Pancreas (tissue), 10 donors: ENCODE data around the gene SPACDR. TPM values are rescaled to one million over a fixed set of nuclear protein-coding genes. Genes with fewer than 3 reads are reported as not detected.

Source experiments
- ATAC-seq, 4 donors: fragments of 200-7000 bp; cut with Tn5 transposase; one replicate each; pipeline versions ENCODE4 v1.8.0 to v1.9.1; 2020; ENCODE audit warnings: mild to moderate bottlenecking in 4 of 4, moderate library complexity in 4 of 4
- DNase-seq, 6 donors: peaks; one replicate each; pipeline ENCODE4 v3.0.0-alpha.2; 2020
- FAIRE-seq: peaks from 2 replicates; lab custom pipeline; 2012; peaks lifted over from hg19 to GRCh38; lab: Jason Lieb, UNC
- H3K27ac ChIP-seq, 4 donors: fragments of 200-600 bp; sonication (generic); 1 replicate in 3 of 4; 2 replicates in 1 of 4; pipeline versions ENCODE4 v1.5.0 to v1.8.0; 2020
- H3K27me3 ChIP-seq, 4 donors: fragments of 200-600 bp; one replicate each; pipeline ENCODE4 v1.8.0; 2021
- H3K36me3 ChIP-seq, 3 donors: fragments of 200-600 bp; sonication (generic) in 1 of 3; one replicate each; pipeline versions ENCODE4 v1.5.0 to v1.8.0; 2020 to 2021
- H3K4me1 ChIP-seq, 3 donors: fragments of 200-600 bp; one replicate each; pipeline ENCODE4 v1.8.0; 2021
- H3K4me3 ChIP-seq, 4 donors: fragments of 200-600 bp; sonication (generic) in 2 of 4; one replicate each; pipeline versions ENCODE4 v1.5.0 to v1.8.0; 2020 to 2021
- H3K9me3 ChIP-seq, 4 donors: fragments of 200-600 bp; one replicate each; pipeline ENCODE4 v1.8.0; 2021
- WGBS, 2 donors: extraction: QIAGEN DNeasy Blood & Tissue Kit; methylation state at CpG; one replicate each; pipeline ENCODE4 v1.1.7; 2013; 5-methylcytosine and 5-hydroxymethylcytosine counted together
- intact Hi-C, 3 donors: fragments of 100-400 bp; cut with DNase I; formaldehyde crosslinking; loops; one replicate each; pipeline versions ENCODE4 v1.11.1 to v1.14.2; 2022
- polyA plus RNA-seq, 2 donors: library from polyadenylated mRNA; stranded (reverse); fragments of 200-250 nt; gene quantifications; one replicate each; pipeline ENCODE4 v1.2.3, GENCODE V29; 2013
- total RNA-seq, 6 donors: library from RNA; stranded (reverse); fragmentation: NEBNext Ultra II Directional in 4 of 6; extraction: Animal tissue kit (Norgen Biotek cat#: 25700) in 4 of 6; gene quantifications; one replicate each; pipeline versions ENCODE4 v1.2.1 to v1.2.4, GENCODE V29; 2021 to 2023
- TF ChIP-seq, protein P1 (sequence below), 4 donors: fragments of 200-600 bp; sonication (generic) in 3 of 4; IDR thresholded peaks; one replicate each; pipeline versions ENCODE4 v1.5.0 to v1.8.0; 2021; ENCODE audit warnings: antibody characterized with exemption in 4 of 4
- donor health status: healthy with polysubstance abuse.
- donor health status: DM: no; HTN: no; CAD: no; lungs with moderate emphysema.
- donor health status: DM: no; HTN: no; CAD: no.
- donor health status: control.
- donor health status: control.
- donor health status: Bipolar disorder and iron deficiency.
- donor health status: DM: yes; HTN: yes; CAD: no.
- donor health status: DM: no; HTN: no; CAD: no.
- donor health status: DM: no; HTN: no; CAD: no.
- donor health status: DM: yes; HTN: yes; CAD: no.

Gene SPACDR
- total and polyA plus RNA-seq, 8 donors = 0.24 to 0.68 (median 0.31) TPM; not detected in 4

DNA sequence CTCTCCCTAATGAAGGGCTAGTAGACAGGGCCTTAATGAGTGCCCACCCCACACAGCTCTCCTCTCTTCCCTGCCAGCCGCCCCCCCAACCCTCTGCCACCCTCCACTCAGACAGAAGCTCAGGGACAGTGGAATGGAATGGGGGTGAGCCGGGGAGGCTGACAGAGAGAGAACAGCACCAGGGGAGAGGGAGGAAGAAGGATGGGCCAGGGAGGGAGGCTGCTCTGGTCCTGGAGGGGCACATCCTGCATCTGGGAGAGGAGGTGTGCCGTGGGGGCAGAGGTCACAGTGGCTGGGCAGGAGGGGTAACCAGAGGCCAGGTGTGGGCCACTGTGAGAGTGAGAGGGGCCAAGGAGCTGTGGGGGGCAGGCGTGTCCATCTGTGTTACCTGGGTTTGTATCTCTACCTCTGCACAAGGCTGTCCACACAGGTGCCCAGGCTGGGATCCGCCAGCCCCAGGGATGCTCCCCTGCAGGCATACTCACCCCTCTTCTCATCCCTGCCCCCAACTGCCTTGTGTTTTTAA, 22.1 kb upstream of the SPACDR start:
- TF ChIP-seq, protein P1, sequence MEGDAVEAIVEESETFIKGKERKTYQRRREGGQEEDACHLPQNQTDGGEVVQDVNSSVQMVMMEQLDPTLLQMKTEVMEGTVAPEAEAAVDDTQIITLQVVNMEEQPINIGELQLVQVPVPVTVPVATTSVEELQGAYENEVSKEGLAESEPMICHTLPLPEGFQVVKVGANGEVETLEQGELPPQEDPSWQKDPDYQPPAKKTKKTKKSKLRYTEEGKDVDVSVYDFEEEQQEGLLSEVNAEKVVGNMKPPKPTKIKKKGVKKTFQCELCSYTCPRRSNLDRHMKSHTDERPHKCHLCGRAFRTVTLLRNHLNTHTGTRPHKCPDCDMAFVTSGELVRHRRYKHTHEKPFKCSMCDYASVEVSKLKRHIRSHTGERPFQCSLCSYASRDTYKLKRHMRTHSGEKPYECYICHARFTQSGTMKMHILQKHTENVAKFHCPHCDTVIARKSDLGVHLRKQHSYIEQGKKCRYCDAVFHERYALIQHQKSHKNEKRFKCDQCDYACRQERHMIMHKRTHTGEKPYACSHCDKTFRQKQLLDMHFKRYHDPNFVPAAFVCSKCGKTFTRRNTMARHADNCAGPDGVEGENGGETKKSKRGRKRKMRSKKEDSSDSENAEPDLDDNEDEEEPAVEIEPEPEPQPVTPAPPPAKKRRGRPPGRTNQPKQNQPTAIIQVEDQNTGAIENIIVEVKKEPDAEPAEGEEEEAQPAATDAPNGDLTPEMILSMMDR (IDR thresholded peaks at IDR 0.05) = no peak
- H3K27me3 ChIP-seq = no peaks in the 10 kb centered on the region
- intact Hi-C loops = loop anchor here in 1 of 3 donors (10.0 kb wide), 1 partner anchor 49 kb away; the partner anchor contains the start of gene AGFG2
- no peak for DNase-seq
- WGBS, 2 donors = 79 to 90% methylated on average over 4 to 5 of the region's 5 CpGs
- no peaks in the 10 kb centered on the region for H3K36me3 ChIP-seq
- H3K4me3 ChIP-seq = no peak overlapping the region
- H3K9me3 ChIP-seq = no peaks in the 10 kb centered on the region
- H3K4me1 ChIP-seq = peaks cover 0 to 4% (median 0%) of the 10 kb centered on the region in 3 donors
- no peak for ATAC-seq
- H3K27ac ChIP-seq = no peak overlapping the region
- no peak for FAIRE-seq

DNA sequence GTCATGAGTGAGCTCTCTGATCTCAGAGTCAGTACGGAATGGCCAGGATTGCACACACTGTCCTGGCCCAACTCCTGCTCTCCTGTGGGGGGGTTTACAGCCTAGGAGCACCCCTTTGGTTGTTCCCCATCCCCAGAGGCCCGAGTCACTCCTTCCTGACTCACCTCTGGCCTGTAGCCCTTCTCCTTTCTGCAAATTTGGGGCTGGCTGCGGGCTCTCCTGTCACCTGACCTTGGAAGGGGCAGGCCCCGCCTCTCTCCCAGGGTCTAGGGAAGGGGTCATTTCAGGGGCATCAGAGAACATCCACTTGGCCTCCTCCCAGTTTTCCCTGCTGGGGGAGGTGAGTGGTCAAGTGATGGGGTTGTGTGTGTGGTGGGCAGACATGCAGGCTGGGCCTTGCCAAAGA, 21.4 kb upstream of the SPACDR start:
- peaks cover 0 to 4% (median 0%) of the 10 kb centered on the region in 3 donors for H3K4me1 ChIP-seq
- peak in 1 of 6 donors; percentile 38 for DNase-seq
- FAIRE-seq = no peak
- no peak overlapping the region for H3K4me3 ChIP-seq
- no peaks in the 10 kb centered on the region for H3K27me3 ChIP-seq
- H3K36me3 ChIP-seq = no peaks in the 10 kb centered on the region
- H3K27ac ChIP-seq = no peak overlapping the region
- WGBS, 2 donors = 64 to 72% methylated on average over 4 of the region's 4 CpGs
- intact Hi-C loops = loop anchor here in 1 of 3 donors (10.0 kb wide), 1 partner anchor 49 kb away; the partner anchor contains the start of gene AGFG2
- no peak for ATAC-seq
- H3K9me3 ChIP-seq = no peaks in the 10 kb centered on the region
- TF ChIP-seq, protein P1 (IDR thresholded peaks at IDR 0.05) = no peak

DNA sequence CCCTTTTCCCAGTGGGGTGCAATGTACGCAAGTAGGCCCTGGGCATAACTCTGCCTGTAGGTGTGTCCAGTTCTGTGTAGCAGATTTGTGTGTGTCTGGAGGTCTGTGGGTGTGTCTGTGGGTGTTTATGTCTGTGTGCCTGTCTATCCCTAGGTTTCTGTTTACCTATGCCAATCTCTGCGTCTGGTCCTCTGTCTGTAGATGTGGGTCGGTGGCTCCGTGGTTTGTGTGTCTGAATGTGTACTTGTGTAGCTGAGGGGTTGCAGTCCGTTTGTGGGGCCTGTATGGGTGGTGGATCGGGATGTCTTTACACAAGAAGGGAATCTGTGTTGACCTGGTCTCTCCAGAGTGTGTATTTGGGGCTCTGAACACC, 20.6 kb upstream of the SPACDR start:
- WGBS, 2 donors = 82 to 87% methylated on average over 6 of the region's 6 CpGs
- DNase-seq (no peak), ATAC-seq (no peak), FAIRE-seq (no peak)
- TF ChIP-seq, protein P1 (IDR thresholded peaks at IDR 0.05) = no peak
- intact Hi-C loops = loop anchor here in 1 of 3 donors (10.0 kb wide), 1 partner anchor 50 kb away; the partner anchor contains the start of gene AGFG2
- Histone ChIP-seq H3K36me3 (no peaks in the 10 kb centered on the region), H3K4me1 (peaks cover 0 to 4% (median 3%) of the 10 kb centered on the region in 3 donors), H3K4me3 (no peak overlapping the region), H3K27ac (no peak overlapping the region), H3K9me3 (no peaks in the 10 kb centered on the region), H3K27me3 (no peaks in the 10 kb centered on the region)

DNA sequence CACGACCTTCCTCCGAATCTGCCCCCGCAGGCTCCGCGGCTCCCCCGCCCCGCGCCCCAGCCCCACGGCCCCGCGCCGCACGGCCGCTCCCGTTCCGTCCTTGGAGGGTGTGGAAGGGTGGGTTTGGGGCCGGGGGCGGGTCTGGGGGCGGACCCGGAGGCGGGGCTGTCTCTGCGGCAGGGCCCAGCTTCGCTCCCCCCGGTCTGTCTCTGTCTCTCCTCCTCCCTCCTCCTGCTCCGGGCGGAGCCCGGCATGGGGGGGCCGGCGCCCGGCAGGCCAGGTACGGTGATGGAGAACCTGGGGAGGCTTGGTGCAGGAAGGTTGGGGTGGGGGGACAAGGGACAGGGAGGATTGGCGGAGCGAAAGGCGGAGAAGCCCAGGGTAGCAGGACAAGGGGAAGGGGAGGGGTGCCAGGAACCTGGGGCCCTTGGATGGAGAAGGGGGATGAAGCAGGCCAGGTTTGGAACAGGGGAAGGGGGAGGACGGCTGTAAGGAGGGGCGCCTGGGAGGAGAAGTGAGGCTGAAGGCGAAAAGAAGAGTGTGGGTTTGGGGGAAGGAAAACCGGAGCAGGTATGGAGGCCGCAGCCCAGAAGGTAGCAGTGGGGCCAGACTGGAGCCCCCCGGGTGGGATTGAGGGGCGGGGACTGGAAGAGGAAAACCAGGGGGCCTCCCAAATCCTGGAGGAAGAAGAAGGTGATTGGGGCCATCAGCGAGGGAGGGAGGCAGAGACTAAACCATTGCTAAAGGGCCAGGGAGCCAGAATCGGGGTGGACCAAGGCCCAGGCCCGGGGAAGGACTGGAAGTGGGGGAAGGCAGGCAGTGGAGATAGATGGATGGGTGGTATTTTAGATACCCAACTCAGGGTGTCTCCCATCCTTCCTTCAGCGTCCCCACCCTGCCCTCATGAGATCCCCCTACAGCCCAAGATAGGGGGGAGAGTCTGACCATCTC, 19.9 kb upstream of the SPACDR start, which contains the start of gene NYAP1:
Gene NYAP1, plus strand, starts transcription at position 206 of the 951 bp plus-strand sequence. CDS start 1,385 bp downstream, outside the sequence.
- intact Hi-C loops = loop anchor here in 1 of 3 donors (10.0 kb wide), 1 partner anchor 51 kb away; the partner anchor contains the start of gene AGFG2
- peaks cover 0 to 8% (median 7%) of the 10 kb centered on the region in 3 donors for H3K4me1 ChIP-seq
- peak within 1 kb of the TSS; percentile 49 to 55 (median 50) for H3K4me3 ChIP-seq
- H3K9me3 ChIP-seq = no peaks in the 10 kb centered on the region
- ATAC-seq = peak; percentile 32 to 53 (median 50)
- H3K36me3 ChIP-seq = no peaks in the 10 kb centered on the region
- H3K27ac ChIP-seq = peak within 1 kb of the TSS in 1 of 4 donors; percentile 22
- TF ChIP-seq, protein P1 (IDR thresholded peaks at IDR 0.05) = no peak
- no peaks in the 10 kb centered on the region for H3K27me3 ChIP-seq
- WGBS, 2 donors = 28 to 70% methylated on average over 15 to 45 of the region's 45 CpGs
- no peak for FAIRE-seq
- DNase-seq = peak in 5 of 6 donors; percentile 51 to 85 (median 69)
